Measurements from ENCODE around the gene CCDC107. TPM values are rescaled to one million over a fixed set of nuclear protein-coding genes. Genes with fewer than 3 reads are reported as not detected.

CCDC107 gene
- total RNA-seq, 1 experiment from 2014 or later: 12.0 TPM

DNA sequence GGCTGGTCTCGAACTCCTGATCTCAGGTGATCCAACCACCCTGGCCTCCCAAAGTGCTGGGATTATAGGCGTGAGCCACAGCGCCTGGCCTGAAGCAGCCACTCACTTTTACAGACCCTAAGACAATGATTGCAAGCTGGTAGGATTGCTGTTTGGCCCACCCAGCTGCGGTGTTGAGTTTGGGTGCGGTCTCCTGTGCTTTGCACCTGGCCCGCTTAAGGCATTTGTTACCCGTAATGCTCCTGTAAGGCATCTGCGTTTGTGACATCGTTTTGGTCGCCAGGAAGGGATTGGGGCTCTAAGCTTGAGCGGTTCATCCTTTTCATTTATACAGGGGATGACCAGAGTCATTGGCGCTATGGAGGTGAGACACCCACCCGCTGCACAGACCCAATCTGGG is 17.1 kb downstream of the CCDC107 start:
- Mint-ChIP-seq H3K4me3 (peak overlapping the region; percentile 70 to 82), H3K27ac (no peak overlapping the region; a peak in 1 of 7 replicates), H3K27me3 (ENCODE audit: low read depth) (peaks cover 35% of the 10 kb centered on the region), H3K9me3 (no peaks in the 10 kb centered on the region), H3K4me1 (peaks cover 4 to 20% of the 10 kb centered on the region in 2 experiments), H3K36me3 (ENCODE audit: insufficient read depth in 1 of 3, low read depth in 3 of 3) (no peaks in the 10 kb centered on the region; a peak in 1 of 7 replicates)
- DNase-seq: peak; percentile 63
- H2BK120ac ChIP-seq (ENCODE audit: low read depth, low read length, poor library complexity, severe bottlenecking): no peak overlapping the region
- H2BK20ac ChIP-seq (ENCODE audit: low read depth, low read length, poor library complexity, severe bottlenecking): no peak overlapping the region
- no peak overlapping the region for H2AFZ ChIP-seq (ENCODE audit: low read length)
- no peak overlapping the region for H4K91ac ChIP-seq (ENCODE audit: insufficient read length, low read depth, low read length)
- no peak overlapping the region for H3K4ac ChIP-seq (ENCODE audit: low read depth, low read length)
- H3K79me1 ChIP-seq (ENCODE audit: insufficient read depth, low read depth, low read length, poor library complexity, severe bottlenecking): no peaks in the 10 kb centered on the region
- H3K9me3 ChIP-seq (ENCODE audit: control insufficient read depth, low read depth, low read length): no peaks in the 10 kb centered on the region
- no peak overlapping the region for H3K14ac ChIP-seq (ENCODE audit: insufficient read depth, low read length)
- no CpG with 5 or more reads among the region's 13 CpGs for WGBS (ENCODE audit: extremely low coverage, insufficient read length, low lambda C conversion rate)
- H2BK12ac ChIP-seq (ENCODE audit: insufficient read length, low read depth, low read length): no peak overlapping the region
- peak overlapping the region; percentile 25 for H3K9ac ChIP-seq (ENCODE audit: extremely low read depth, insufficient read length, low read length)
- no peak overlapping the region for H4K5ac ChIP-seq (ENCODE audit: insufficient read length, low read depth, low read length)
- H2AK5ac ChIP-seq (ENCODE audit: insufficient read length, low read length): no peak overlapping the region
- no peak overlapping the region for H2BK15ac ChIP-seq (ENCODE audit: low read depth, low read length)
- no peaks in the 10 kb centered on the region for H4K20me1 ChIP-seq (ENCODE audit: control insufficient read depth, insufficient read depth, insufficient read length)
- no peaks in the 10 kb centered on the region for H3K79me2 ChIP-seq (ENCODE audit: insufficient read depth, low read length)
- peaks cover 3% of the 10 kb centered on the region; the same call in 1 of the 2 replicates for H3K27me3 ChIP-seq (ENCODE audit: insufficient read depth, low read length)
- no peak overlapping the region for H3K18ac ChIP-seq (ENCODE audit: insufficient read length, low read depth, low read length)
- no peak overlapping the region for H3K23ac ChIP-seq (ENCODE audit: insufficient read length, low read depth, low read length)
- no peak overlapping the region for H3T11ph ChIP-seq (ENCODE audit: low read length)
- peak overlapping the region; percentile 58 for H3K4me2 ChIP-seq (ENCODE audit: insufficient read depth, insufficient read length, low read length)
- TF ChIP-seq, protein P1, sequence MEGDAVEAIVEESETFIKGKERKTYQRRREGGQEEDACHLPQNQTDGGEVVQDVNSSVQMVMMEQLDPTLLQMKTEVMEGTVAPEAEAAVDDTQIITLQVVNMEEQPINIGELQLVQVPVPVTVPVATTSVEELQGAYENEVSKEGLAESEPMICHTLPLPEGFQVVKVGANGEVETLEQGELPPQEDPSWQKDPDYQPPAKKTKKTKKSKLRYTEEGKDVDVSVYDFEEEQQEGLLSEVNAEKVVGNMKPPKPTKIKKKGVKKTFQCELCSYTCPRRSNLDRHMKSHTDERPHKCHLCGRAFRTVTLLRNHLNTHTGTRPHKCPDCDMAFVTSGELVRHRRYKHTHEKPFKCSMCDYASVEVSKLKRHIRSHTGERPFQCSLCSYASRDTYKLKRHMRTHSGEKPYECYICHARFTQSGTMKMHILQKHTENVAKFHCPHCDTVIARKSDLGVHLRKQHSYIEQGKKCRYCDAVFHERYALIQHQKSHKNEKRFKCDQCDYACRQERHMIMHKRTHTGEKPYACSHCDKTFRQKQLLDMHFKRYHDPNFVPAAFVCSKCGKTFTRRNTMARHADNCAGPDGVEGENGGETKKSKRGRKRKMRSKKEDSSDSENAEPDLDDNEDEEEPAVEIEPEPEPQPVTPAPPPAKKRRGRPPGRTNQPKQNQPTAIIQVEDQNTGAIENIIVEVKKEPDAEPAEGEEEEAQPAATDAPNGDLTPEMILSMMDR (conservative IDR thresholded peaks at IDR 0.05): no peak
- H3K4me1 ChIP-seq (ENCODE audit: insufficient read depth, low read length): no peaks in the 10 kb centered on the region
- H3K56ac ChIP-seq (ENCODE audit: insufficient read length, low read depth, low read length): no peak overlapping the region
- no peaks in the 10 kb centered on the region for H3K23me2 ChIP-seq (ENCODE audit: insufficient read length, low read depth, low read length, poor library complexity, severe bottlenecking)
- no peak overlapping the region for H2BK5ac ChIP-seq (ENCODE audit: insufficient read length, low read length)
- H3K27ac ChIP-seq (ENCODE audit: insufficient read length, low read depth, low read length): no peak overlapping the region
- no peak overlapping the region for H4K8ac ChIP-seq (replicated peaks; ENCODE audit: insufficient read length, low read depth, low read length)

All from H9 (cell line).